GM12878 (cell line): Measurements from ENCODE around the gene BDNF. TPM values are rescaled to one million over a fixed set of nuclear protein-coding genes. Genes with fewer than 3 reads are reported as not detected.

Experiments used
- CREB1 ChIP-seq: IDR thresholded peaks from 2 replicates; pipeline ENCODE4 v1.6.1; 2012; ENCODE audit warnings: low read depth, mild to moderate bottlenecking, inconsistent platforms
- IRF5 ChIP-seq: fragments of 450-650 bp; IDR thresholded peaks from 2 replicates; pipeline ENCODE4 v1.6.1; 2017; ENCODE audit warnings: borderline replicate concordance
- KDM1A ChIP-seq: fragments of 200-600 bp; sonication (generic); IDR thresholded peaks from 2 replicates; pipeline ENCODE4 v1.6.1; 2016; ENCODE audit warnings: borderline replicate concordance
- RB1 ChIP-seq: fragments of 450-650 bp; formaldehyde crosslinking; IDR thresholded peaks from 2 replicates; pipeline ENCODE4 v1.6.1; 2017; ENCODE audit warnings: mild to moderate bottlenecking, borderline replicate concordance
- REST ChIP-seq: IDR thresholded peaks from 2 replicates; pipeline ENCODE4 v1.6.1; 2012; ENCODE audit warnings: mild to moderate bottlenecking, low read depth, low read length
- SPI1 ChIP-seq: IDR thresholded peaks from 2 replicates; pipeline ENCODE4 v1.6.1; 2011; ENCODE audit warnings: low read depth, mild to moderate bottlenecking, low read length, moderate library complexity, borderline replicate concordance; ENCODE audit not compliant: insufficient read depth
- polyA plus RNA-seq, 11 experiments: library from polyadenylated mRNA; depleted of rRNA in 4 of 11; unstranded in 6 of 11; stranded (reverse) in 5 of 11; fragments of >200 nt; fragmentation: Nextera tagmentation in 4 of 11; fragmentation: Illumina TruSeq in 1 of 11; extraction: Ambion mirVana in 4 of 11; extraction: Trizol in 1 of 11; gene quantifications; 1 replicate in 1 of 11; 2 replicates in 10 of 11; pipeline versions ENCODE4 v1.2.1 to v1.2.3, GENCODE V29; 2011 to 2016; ENCODE audit warnings: inconsistent platforms in 2 of 11, missing spikeins in 2 of 11, low read depth in 1 of 11
- total RNA-seq, 4 experiments: library from RNA; depleted of rRNA in 3 of 4; stranded (reverse); fragments of >200 nt in 3 of 4; fragmentation: Illumina TruSeq in 1 of 4; extraction: Trizol in 1 of 4; gene quantifications; 2 replicates each; pipeline versions ENCODE4 v1.2.1 to v1.2.3, GENCODE V29; 2013 to 2021
- TF ChIP-seq, protein P1 (sequence below): fragments of 450-650 bp; IDR thresholded peaks from 2 replicates; pipeline ENCODE4 v1.6.1; 2017; ENCODE audit warnings: mild to moderate bottlenecking, moderate library complexity
- TF ChIP-seq, protein P2 (sequence below): IDR thresholded peaks from 2 replicates; pipeline ENCODE4 v1.6.1; 2011; ENCODE audit warnings: low read depth, low read length, improper control_type of control experiment, borderline replicate concordance
- TF ChIP-seq, protein P3 (sequence below): fragments of 450-650 bp; formaldehyde crosslinking; IDR thresholded peaks from 2 replicates; pipeline ENCODE4 v1.5.0; 2022; ENCODE audit warnings: mild to moderate bottlenecking, missing genetic modification characterization

The BDNF gene
- total and polyA plus RNA-seq, 10 of the 15 experiments (the other 5 are each of a cell fraction or from before 2014, with no cell fraction given): 0.02 to 0.24 (median 0.06) TPM; not detected in 2

- TF ChIP-seq, protein P1, sequence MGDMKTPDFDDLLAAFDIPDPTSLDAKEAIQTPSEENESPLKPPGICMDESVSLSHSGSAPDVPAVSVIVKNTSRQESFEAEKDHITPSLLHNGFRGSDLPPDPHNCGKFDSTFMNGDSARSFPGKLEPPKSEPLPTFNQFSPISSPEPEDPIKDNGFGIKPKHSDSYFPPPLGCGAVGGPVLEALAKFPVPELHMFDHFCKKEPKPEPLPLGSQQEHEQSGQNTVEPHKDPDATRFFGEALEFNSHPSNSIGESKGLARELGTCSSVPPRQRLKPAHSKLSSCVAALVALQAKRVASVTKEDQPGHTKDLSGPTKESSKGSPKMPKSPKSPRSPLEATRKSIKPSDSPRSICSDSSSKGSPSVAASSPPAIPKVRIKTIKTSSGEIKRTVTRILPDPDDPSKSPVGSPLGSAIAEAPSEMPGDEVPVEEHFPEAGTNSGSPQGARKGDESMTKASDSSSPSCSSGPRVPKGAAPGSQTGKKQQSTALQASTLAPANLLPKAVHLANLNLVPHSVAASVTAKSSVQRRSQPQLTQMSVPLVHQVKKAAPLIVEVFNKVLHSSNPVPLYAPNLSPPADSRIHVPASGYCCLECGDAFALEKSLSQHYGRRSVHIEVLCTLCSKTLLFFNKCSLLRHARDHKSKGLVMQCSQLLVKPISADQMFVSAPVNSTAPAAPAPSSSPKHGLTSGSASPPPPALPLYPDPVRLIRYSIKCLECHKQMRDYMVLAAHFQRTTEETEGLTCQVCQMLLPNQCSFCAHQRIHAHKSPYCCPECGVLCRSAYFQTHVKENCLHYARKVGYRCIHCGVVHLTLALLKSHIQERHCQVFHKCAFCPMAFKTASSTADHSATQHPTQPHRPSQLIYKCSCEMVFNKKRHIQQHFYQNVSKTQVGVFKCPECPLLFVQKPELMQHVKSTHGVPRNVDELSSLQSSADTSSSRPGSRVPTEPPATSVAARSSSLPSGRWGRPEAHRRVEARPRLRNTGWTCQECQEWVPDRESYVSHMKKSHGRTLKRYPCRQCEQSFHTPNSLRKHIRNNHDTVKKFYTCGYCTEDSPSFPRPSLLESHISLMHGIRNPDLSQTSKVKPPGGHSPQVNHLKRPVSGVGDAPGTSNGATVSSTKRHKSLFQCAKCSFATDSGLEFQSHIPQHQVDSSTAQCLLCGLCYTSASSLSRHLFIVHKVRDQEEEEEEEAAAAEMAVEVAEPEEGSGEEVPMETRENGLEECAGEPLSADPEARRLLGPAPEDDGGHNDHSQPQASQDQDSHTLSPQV: no peak
- TF ChIP-seq SPI1 (no peak), KDM1A (no peak), IRF5 (no peak), CREB1 (no peak), RB1 (no peak), REST (no peak)
- TF ChIP-seq, protein P2, sequence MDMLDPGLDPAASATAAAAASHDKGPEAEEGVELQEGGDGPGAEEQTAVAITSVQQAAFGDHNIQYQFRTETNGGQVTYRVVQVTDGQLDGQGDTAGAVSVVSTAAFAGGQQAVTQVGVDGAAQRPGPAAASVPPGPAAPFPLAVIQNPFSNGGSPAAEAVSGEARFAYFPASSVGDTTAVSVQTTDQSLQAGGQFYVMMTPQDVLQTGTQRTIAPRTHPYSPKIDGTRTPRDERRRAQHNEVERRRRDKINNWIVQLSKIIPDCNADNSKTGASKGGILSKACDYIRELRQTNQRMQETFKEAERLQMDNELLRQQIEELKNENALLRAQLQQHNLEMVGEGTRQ: no peak
- TF ChIP-seq, protein P3, sequence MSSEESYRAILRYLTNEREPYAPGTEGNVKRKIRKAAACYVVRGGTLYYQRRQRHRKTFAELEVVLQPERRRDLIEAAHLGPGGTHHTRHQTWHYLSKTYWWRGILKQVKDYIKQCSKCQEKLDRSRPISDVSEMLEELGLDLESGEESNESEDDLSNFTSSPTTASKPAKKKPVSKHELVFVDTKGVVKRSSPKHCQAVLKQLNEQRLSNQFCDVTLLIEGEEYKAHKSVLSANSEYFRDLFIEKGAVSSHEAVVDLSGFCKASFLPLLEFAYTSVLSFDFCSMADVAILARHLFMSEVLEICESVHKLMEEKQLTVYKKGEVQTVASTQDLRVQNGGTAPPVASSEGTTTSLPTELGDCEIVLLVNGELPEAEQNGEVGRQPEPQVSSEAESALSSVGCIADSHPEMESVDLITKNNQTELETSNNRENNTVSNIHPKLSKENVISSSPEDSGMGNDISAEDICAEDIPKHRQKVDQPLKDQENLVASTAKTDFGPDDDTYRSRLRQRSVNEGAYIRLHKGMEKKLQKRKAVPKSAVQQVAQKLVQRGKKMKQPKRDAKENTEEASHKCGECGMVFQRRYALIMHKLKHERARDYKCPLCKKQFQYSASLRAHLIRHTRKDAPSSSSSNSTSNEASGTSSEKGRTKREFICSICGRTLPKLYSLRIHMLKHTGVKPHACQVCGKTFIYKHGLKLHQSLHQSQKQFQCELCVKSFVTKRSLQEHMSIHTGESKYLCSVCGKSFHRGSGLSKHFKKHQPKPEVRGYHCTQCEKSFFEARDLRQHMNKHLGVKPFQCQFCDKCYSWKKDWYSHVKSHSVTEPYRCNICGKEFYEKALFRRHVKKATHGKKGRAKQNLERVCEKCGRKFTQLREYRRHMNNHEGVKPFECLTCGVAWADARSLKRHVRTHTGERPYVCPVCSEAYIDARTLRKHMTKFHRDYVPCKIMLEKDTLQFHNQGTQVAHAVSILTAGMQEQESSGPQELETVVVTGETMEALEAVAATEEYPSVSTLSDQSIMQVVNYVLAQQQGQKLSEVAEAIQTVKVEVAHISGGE: no peak
These were observed 36.9 kb downstream of the BDNF start (continued) for GRCh38 chr11:27663326-27663725.
